TTC549 (cell line): Measurements from ENCODE around the gene CHMP4A.
"Not testable (repeated sequence)": the region's sequence is repeated elsewhere in the genome, so short reads cannot be mapped to it uniquely, and the experiment has no call there.

Experiments used
- FAIRE-seq: peaks from 2 replicates; lab custom pipeline; 2012; peaks lifted over from hg19 to GRCh38; lab: Jason Lieb, UNC

The CHMP4A gene

GRCh38 chr14:24246765-24247212, 33.5 kb upstream of the CHMP4A start:
- no peak for FAIRE-seq

GRCh38 chr14:24245350-24245749, 32.1 kb upstream of the CHMP4A start:
- FAIRE-seq = not testable (repeated sequence)

GRCh38 chr14:24243336-24243836, 30.1 kb upstream of the CHMP4A start:
- FAIRE-seq = no peak

GRCh38 chr14:24241829-24242443, 28.6 kb upstream of the CHMP4A start:
- no peak for FAIRE-seq

DNA sequence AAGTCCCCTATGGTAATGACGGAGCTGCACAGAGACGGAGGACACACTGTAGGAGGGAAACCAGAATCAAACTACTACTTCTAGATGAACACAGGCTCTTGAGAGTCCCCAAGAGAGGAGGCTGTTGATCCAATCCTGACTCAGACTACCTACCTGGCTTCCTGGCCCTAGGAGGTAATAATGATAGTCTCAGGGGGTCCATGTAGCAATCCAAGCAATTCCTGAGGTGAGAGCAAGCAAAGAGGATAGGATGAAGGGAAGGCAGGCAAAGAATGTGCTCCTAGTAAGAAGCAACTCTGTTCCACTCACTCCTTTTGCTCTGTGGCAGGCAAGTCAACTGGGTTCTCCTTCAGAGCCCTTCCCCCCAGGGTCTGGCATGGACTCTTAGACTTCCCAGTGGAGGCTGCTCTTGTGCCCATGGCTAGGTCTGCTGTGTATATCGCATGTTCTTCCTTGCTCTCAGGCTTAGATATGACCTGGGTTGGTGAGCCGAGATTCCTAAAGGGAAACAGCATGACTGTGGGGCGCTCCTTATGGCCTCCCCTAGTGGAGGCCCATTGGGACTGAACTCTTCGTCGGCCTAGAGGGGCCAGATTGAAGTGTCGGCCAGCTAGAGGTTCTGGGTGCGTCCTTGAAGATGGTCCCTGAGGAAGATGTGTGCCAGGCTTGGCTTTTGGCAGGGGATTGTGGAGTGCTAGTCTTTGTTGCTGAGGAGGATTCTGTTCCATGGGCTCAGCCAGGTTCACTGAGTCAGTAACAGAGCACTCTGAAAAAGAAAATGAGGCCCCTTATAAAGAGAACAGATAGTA, 27.0 kb upstream of the CHMP4A start:
- no peak for FAIRE-seq

- FAIRE-seq = no peak
Observed at GRCh38 chr14:24238527-24239037, 25.3 kb upstream of the CHMP4A start.

DNA sequence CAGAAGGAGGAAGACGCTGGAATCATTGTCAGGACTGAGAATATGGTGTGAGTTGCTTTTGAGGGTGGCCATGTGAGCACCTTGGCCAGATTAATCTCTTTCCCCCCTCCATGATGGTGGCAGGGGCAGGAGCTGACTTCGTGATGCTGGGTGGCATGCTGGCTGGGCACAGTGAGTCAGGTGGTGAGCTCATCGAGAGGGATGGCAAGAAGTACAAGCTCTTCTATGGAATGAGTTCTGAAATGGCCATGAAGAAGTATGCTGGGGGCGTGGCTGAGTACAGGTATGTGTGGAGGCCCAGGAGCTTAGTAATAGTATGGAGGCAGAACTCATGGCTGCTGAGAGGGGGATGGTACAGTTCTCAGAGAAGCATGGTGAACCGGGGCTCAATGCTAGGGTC, 24.8 kb upstream of the CHMP4A start:
- FAIRE-seq = no peak

DNA sequence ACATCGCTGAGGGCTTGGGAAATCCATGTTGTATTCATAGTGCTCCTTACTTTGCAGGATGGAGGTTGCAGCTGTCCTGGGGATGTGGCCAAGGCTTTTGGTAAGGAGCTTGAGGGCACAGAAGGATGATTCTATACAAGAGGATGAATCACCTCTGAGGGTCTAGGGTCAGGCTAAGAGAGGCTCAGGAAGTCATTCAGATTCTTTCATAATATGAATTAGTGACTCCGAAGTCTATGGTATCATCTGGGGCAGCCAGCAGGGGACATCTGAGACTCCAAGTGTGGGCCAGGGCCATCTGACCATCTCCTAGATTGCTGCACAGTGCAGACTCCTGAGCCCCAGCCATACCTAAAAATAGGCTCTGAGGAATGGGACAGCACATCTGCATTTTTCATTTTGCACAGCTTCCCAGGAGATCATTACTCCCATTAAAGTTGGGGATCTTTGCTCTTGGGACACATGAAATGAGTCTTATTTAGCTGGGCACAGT, 24.2 kb upstream of the CHMP4A start:
- FAIRE-seq = no peak

DNA sequence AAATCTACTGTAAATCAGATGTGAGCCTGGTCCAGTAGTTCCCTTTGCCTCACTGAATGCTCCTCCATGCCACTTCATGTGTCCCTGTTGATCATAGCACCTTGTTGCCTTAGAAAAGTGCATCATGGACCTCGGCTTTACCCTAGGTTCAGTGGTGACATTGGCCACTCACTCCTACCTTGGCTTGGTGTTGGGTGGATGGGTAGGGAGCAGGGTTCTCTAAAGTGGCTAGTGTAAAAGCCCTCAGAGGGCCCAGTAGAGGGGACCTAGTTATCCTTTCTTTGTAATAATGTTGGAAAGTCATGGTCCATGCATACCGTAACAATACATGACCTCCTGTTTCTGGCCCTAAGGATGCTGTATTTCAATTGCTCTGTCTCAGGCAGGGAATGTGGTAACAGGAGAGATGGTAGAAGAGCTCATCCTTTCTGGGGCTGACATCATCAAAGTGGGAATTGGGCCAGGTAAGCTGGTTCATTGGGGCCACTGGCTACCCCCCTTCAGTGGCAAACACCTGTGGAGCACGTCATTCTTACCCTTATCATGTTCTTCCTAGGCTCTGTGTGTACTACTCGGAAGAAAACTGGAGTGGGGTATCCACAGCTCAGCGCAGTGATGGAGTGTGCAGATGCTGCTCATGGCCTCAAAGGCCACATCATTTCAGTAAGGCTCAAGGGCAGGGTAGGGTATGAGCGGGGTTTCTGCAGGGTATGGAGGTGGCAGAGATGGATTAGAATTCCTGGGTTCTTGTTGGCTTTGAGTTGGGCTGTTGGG, 23.6 kb upstream of the CHMP4A start:
- no peak for FAIRE-seq

DNA sequence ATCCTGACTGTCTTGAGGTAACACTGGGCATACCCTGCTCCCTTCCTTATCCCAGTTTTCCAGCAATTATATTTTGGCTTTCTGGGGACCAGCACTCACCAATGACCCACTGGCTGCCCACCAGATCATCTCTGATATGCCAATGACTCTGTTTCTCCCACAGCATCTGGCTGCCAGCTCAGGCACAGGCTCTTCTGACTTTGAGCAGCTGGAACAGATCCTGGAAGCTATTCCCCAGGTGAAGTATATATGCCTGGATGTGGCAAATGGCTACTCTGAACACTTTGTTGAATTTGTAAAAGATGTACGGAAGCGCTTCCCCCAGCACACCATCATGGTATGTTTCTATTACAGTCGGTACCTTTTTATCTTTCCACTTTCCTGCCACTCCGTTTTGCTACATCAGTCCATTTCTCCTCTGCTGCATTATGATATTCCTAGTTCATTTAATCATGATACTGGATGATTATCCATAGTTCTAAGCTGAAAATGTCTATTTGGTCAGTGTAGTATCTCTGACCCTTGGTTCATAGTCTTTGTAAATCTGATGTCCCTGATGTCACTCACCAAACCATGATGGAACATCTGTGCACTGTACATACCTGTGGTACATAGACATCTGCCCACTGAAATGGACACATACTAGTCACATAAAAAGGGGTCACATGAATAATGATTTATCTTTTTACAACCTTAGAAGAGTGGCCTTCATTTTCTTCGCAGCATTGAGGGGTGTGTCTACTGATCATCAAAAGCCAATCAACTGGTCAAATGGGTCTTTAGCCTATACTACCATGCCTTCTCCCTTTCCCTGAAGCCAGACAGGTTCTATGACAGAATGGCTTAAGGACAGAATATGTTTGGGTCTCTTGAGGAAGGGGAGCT, 22.8 kb upstream of the CHMP4A start:
- no peak for FAIRE-seq

GRCh38 chr14:24234095-24235005, 21.1 kb upstream of the CHMP4A start:
- no peak for FAIRE-seq

DNA sequence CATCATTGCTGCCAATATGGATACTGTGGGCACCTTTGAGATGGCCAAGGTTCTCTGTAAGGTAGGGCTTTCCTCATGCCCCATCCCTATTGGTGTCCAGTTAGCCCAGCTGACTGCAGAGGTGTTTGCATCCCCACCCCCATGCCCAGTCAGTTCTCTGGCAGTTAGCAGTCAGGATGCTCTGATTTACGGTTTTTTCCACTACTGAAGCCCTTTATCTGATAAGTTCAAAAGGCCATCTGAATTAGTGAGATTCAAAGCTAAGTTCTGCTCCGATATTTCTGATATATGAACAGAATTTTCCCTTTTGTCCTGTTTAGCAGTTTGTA, 20.2 kb upstream of the CHMP4A start:
- no peak for FAIRE-seq

- no peak for FAIRE-seq
Observed at GRCh38 chr14:24232645-24233537, 19.6 kb upstream of the CHMP4A start, which contains the start of gene GMPR2. Gene GMPR2 (plus strand): TSS chr14:24232929. CDS start chr14:24233254, 325 bp downstream.

GRCh38 chr14:24232121-24232644, 18.9 kb upstream of the CHMP4A start, which contains the start of gene NEDD8:
Gene NEDD8 (minus strand): TSS chr14:24232367. CDS start chr14:24232267, 100 bp downstream.
- no peak for FAIRE-seq

GRCh38 chr14:24231263-24232120, 18.2 kb upstream of the CHMP4A start:
- FAIRE-seq = no peak

- no peak for FAIRE-seq
Observed at GRCh38 chr14:24228902-24229301, 15.6 kb upstream of the CHMP4A start.

- FAIRE-seq = no peak
Observed at GRCh38 chr14:24226473-24226872, 13.2 kb upstream of the CHMP4A start.

GRCh38 chr14:24224618-24225071, 11.4 kb upstream of the CHMP4A start:
- no peak for FAIRE-seq
